A549 (cell line): ENCODE data around the gene PPID. TPM values are rescaled to one million over a fixed set of nuclear protein-coding genes. Genes with fewer than 3 reads are reported as not detected.

Experiments used
- ATAC-seq, 2 experiments: fragments of 200-7000 bp in 1 of 2; fragments of >200 bp in 1 of 2; cut with Nextera tagmentation in 1 of 2; cut with Tn5 transposase in 1 of 2; 3 replicates each; pipeline versions ENCODE4 v1.8.0 to v1.9.1; 2018 to 2020; ENCODE audit warnings: mild to moderate bottlenecking in 1 of 2, moderate library complexity in 1 of 2
- CTCF ChIA-PET: fragments of 300-600 bp; sonication (Branson Sonifier 250); formaldehyde crosslinking; extraction: SDS; loops from one replicate; lab custom pipeline; 2021; ENCODE audit warnings: antibody characterized with exemption, inconsistent platforms; lab: Yijun Ruan, JAX
- POLR2A ChIA-PET: fragments of 350-600 bp; formaldehyde crosslinking; extraction: SDS; loops from one replicate; lab custom pipeline; 2021; ENCODE audit warnings: antibody characterized with exemption, inconsistent platforms; lab: Yijun Ruan, JAX
- DNase-seq, 2 experiments: peaks; one replicate each; pipeline versions ENCODE4 v3.0.0 to v3.0.0-alpha.2; 2011 to 2016; ENCODE audit warnings: low read depth in 1 of 2, low spot score in 1 of 2
- FAIRE-seq: peaks from 2 replicates; lab custom pipeline; 2011; peaks lifted over from hg19 to GRCh38; lab: Jason Lieb, UNC
- H3K27ac ChIP-seq, 2 experiments: fragments of >200 bp; sonication (Bioruptor Twin); formaldehyde crosslinking; 3 replicates each; pipeline ENCODE4 v1.5.1; 2016 to 2017
- H3K4me1 ChIP-seq: fragments of >200 bp; sonication (Bioruptor Twin); formaldehyde crosslinking; 3 replicates; pipeline ENCODE4 v1.6.1; 2016
- H3K4me2 ChIP-seq: fragments of >200 bp; sonication (Bioruptor Twin); formaldehyde crosslinking; 3 replicates; pipeline ENCODE4 v1.6.1; 2016
- H3K4me3 ChIP-seq: fragments of >200 bp; sonication (Bioruptor Twin); formaldehyde crosslinking; 3 replicates; pipeline ENCODE4 v1.5.1; 2016
- H3K9me3 ChIP-seq: fragments of >200 bp; sonication (Bioruptor Twin); formaldehyde crosslinking; 3 replicates; pipeline ENCODE4 v1.6.1; 2016
- CBX8 ChIP-seq: fragments of 200-600 bp; sonication (generic); IDR thresholded peaks from 2 replicates; pipeline ENCODE4 v1.6.1; 2016
- CEBPB ChIP-seq, 2 experiments: fragments of >200 bp in 1 of 2; sonication (Bioruptor Twin) in 1 of 2; formaldehyde crosslinking in 1 of 2; IDR thresholded peaks; 2 replicates each; pipeline ENCODE4 v1.6.1; 2012 to 2016
- CHD2 ChIP-seq: fragments of 150-350 bp; IDR thresholded peaks from 2 replicates; pipeline ENCODE4 v1.6.1; 2014; ENCODE audit warnings: low read length; ENCODE audit not compliant: partially characterized antibody
- CHD4 ChIP-seq: fragments of 200-600 bp; sonication (generic); IDR thresholded peaks from 2 replicates; pipeline ENCODE4 v1.6.1; 2016; ENCODE audit warnings: antibody characterized with exemption, mild to moderate bottlenecking, borderline replicate concordance
- EHMT2 ChIP-seq: fragments of 200-600 bp; sonication (generic); IDR thresholded peaks from 2 replicates; pipeline ENCODE4 v1.6.1; 2016; ENCODE audit warnings: antibody characterized with exemption, low read depth, mild to moderate bottlenecking, moderate library complexity
- ESRRA ChIP-seq: fragments of 150-350 bp; IDR thresholded peaks from 2 replicates; pipeline ENCODE4 v1.6.1; 2014; ENCODE audit warnings: mild to moderate bottlenecking, low read length, borderline replicate concordance
- FOSL2 ChIP-seq, 2 experiments: fragments of 450-650 bp in 1 of 2; fragments of >200 bp in 1 of 2; sonication (Bioruptor Twin) in 1 of 2; formaldehyde crosslinking; IDR thresholded peaks; 2 replicates each; pipeline versions ENCODE4 v1.5.0 to v1.6.1; 2016 to 2020; ENCODE audit warnings: mild to moderate bottlenecking in 1 of 2, moderate library complexity in 1 of 2
- FOXS1 ChIP-seq: fragments of 250-450 bp; sonication (Bioruptor Pico); IDR thresholded peaks from 2 replicates; pipeline ENCODE4 v1.5.0; 2020; ENCODE audit warnings: mild to moderate bottlenecking, moderate library complexity
- HDAC2 ChIP-seq: fragments of 200-600 bp; sonication (generic); IDR thresholded peaks from 2 replicates; pipeline ENCODE4 v1.6.1; 2016
- HOXB13 ChIP-seq: fragments of 250-450 bp; sonication (Bioruptor Pico); IDR thresholded peaks from 2 replicates; pipeline ENCODE4 v1.5.0; 2020; ENCODE audit warnings: low read depth, mild to moderate bottlenecking, moderate library complexity
- HOXB5 ChIP-seq: fragments of 250-450 bp; sonication (Bioruptor Pico); IDR thresholded peaks from 2 replicates; pipeline ENCODE4 v1.5.0; 2020; ENCODE audit warnings: mild to moderate bottlenecking, moderate library complexity
- JUNB ChIP-seq: fragments of >200 bp; sonication (Bioruptor Twin); formaldehyde crosslinking; IDR thresholded peaks from 2 replicates; pipeline ENCODE4 v1.6.1; 2016
- NPAS2 ChIP-seq: fragments of 250-450 bp; sonication (Bioruptor Pico); IDR thresholded peaks from 2 replicates; pipeline ENCODE4 v1.8.0; 2022; ENCODE audit warnings: mild to moderate bottlenecking, moderate library complexity, borderline replicate concordance
- NR3C1 ChIP-seq: fragments of >200 bp; sonication (Bioruptor Twin); formaldehyde crosslinking; IDR thresholded peaks from 3 replicates; pipeline ENCODE4 v1.6.1; 2017
- PHF8 ChIP-seq: fragments of 200-600 bp; sonication (generic); IDR thresholded peaks from 2 replicates; pipeline ENCODE4 v1.6.1; 2016; ENCODE audit warnings: low read depth, mild to moderate bottlenecking, antibody characterized with exemption, moderate library complexity, borderline replicate concordance
- POLR2AphosphoS2 ChIP-seq: conservative IDR thresholded peaks from 2 replicates; pipeline ENCODE4 v1.6.1; 2012; ENCODE audit warnings: low read length, improper control_type of control experiment, inconsistent platforms
- RAD21 ChIP-seq, 2 experiments: fragments of >200 bp in 1 of 2; sonication (Bioruptor Twin) in 1 of 2; formaldehyde crosslinking in 1 of 2; IDR thresholded peaks in 1 of 2; conservative IDR thresholded peaks in 1 of 2; 2 replicates in 1 of 2; 3 replicates in 1 of 2; pipeline ENCODE4 v1.6.1; 2012 to 2018; ENCODE audit warnings: inconsistent platforms in 1 of 2
- RFX5 ChIP-seq: fragments of 450-650 bp; IDR thresholded peaks from 2 replicates; pipeline ENCODE4 v1.7.1; 2014; ENCODE audit warnings: antibody characterized with exemption, mild to moderate bottlenecking, moderate library complexity
- SMC3 ChIP-seq: fragments of >200 bp; sonication (Bioruptor Twin); formaldehyde crosslinking; IDR thresholded peaks from 3 replicates; pipeline ENCODE4 v1.6.1; 2018; ENCODE audit warnings: inconsistent platforms
- SREBF2 ChIP-seq: fragments of 450-650 bp; IDR thresholded peaks from 2 replicates; pipeline ENCODE4 v1.6.1; 2014; ENCODE audit warnings: mild to moderate bottlenecking, moderate library complexity
- WGBS: methylation state at CpG from one replicate; pipeline ENCODE4 v1.1.6; 2017; ENCODE audit errors: missing lambda C conversion rate; 5-methylcytosine and 5-hydroxymethylcytosine counted together
- polyA plus RNA-seq, 4 experiments: library from polyadenylated mRNA; depleted of rRNA in 3 of 4; stranded (reverse); fragments of >200 nt; fragmentation: RNase III in 1 of 4; extraction: RNeasy Plus Mini Kit Qiagen cat#74134 plus additional on column Dnase treatment in 1 of 4; gene quantifications; 2 replicates in 3 of 4; 3 replicates in 1 of 4; pipeline ENCODE4 v1.2.3, GENCODE V29; 2011 to 2017
- TF ChIP-seq, protein P1 (sequence below): fragments of 200-600 bp; sonication (generic); IDR thresholded peaks from 2 replicates; pipeline ENCODE4 v1.6.1; 2016; ENCODE audit warnings: antibody characterized with exemption, mild to moderate bottlenecking, moderate library complexity
- TF ChIP-seq, protein P2 (sequence below): fragments of >200 bp; sonication (Bioruptor Twin); formaldehyde crosslinking; IDR thresholded peaks from 3 replicates; pipeline ENCODE4 v1.5.1; 2016
- TF ChIP-seq, protein P3 (sequence below): fragments of >200 bp; sonication (Bioruptor Twin); formaldehyde crosslinking; IDR thresholded peaks from 3 replicates; pipeline ENCODE4 v1.6.1; 2016

Gene PPID
- polyA plus RNA-seq, 2 of the 4 experiments (the other 2 are of a cell fraction): 30.7 to 44.1 TPM

DNA sequence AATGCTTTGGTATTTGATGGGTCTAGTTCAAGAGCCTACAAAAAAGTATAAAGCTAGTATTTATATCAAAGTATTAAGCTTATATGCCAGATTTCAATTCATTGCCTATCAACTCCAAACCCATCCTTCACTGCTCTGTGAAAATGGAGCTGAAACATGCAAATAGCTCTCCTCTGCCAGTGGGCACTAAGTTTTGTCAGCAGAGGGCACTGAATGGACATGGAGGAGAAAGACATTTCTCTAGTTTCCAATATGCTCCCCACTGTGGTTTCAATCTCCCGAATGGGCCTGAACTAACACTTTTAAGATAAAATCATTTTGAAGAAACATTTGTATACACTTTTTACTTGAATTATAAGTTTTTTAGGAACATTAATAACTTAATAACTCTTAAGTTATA is 12.4 kb downstream of the PPID start:
- H3K4me1 ChIP-seq: no peaks in the 10 kb centered on the region
- DNase-seq (peak in 1 of 2 experiments; percentile 11), FAIRE-seq (no peak), ATAC-seq (peak; percentile 49 to 50; a peak in 1 of 6 replicates)
- ChIA-PET POLR2A (no interaction called here), CTCF (interaction anchor here (0.6 to 1.1 kb wide), 5 partner anchors 9 to 622 kb away, joined by 3 to 4 read pairs (median 3); no protein-coding TSS in a partner anchor)
- H3K4me2 ChIP-seq: no peak overlapping the region
- 82% methylated on average over 1 of the region's 1 CpG for WGBS
- TF ChIP-seq RFX5 (no peak), RAD21 (conservative IDR thresholded peaks at IDR 0.05 in 1 of 2, IDR thresholded peaks at IDR 0.05 in 1 of 2) (peak; percentile 21 to 41; a peak in 2 of 5 replicates)
- no peak overlapping the region for H3K4me3 ChIP-seq
- no peak overlapping the region for H3K27ac ChIP-seq
- no peaks in the 10 kb centered on the region for H3K9me3 ChIP-seq

DNA sequence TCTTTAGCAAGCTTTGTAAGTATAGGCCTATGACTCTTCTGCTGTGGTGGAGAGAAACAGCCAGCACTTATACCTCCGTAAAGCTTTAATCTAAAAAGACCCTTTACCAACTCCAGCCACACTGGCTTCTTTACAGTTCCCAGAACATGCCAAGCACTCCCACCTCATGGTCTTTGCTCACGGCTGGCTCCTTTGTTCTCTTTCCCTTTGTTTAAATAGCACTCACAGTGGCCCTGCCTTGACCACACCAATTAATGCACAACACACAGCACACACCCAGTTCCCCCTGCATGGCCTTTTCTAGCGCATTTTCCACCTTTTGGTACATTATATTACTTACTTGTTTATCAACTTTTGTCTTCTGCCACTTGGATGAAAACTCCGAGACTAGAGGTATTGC is 18.9 kb downstream of the PPID start:
- 96% methylated on average over 4 of the region's 4 CpGs for WGBS
- Histone ChIP-seq H3K9me3 (no peaks in the 10 kb centered on the region), H3K4me3 (no peak overlapping the region), H3K4me2 (no peak overlapping the region), H3K27ac (no peak overlapping the region), H3K4me1 (no peaks in the 10 kb centered on the region)
- ATAC-seq (no peak), DNase-seq (no peak), FAIRE-seq (no peak)
- POLR2A ChIA-PET: no interaction called here
- CTCF ChIA-PET: no interaction called here
- TF ChIP-seq SREBF2: no peak
- TF ChIP-seq CHD2: no peak
- TF ChIP-seq ESRRA: no peak
- TF ChIP-seq PHF8: no peak
- TF ChIP-seq CHD4: no peak
- TF ChIP-seq CEBPB (IDR thresholded peaks at IDR 0.05): no peak
- TF ChIP-seq CBX8: no peak
- TF ChIP-seq POLR2AphosphoS2: no peak
- TF ChIP-seq, protein P1, sequence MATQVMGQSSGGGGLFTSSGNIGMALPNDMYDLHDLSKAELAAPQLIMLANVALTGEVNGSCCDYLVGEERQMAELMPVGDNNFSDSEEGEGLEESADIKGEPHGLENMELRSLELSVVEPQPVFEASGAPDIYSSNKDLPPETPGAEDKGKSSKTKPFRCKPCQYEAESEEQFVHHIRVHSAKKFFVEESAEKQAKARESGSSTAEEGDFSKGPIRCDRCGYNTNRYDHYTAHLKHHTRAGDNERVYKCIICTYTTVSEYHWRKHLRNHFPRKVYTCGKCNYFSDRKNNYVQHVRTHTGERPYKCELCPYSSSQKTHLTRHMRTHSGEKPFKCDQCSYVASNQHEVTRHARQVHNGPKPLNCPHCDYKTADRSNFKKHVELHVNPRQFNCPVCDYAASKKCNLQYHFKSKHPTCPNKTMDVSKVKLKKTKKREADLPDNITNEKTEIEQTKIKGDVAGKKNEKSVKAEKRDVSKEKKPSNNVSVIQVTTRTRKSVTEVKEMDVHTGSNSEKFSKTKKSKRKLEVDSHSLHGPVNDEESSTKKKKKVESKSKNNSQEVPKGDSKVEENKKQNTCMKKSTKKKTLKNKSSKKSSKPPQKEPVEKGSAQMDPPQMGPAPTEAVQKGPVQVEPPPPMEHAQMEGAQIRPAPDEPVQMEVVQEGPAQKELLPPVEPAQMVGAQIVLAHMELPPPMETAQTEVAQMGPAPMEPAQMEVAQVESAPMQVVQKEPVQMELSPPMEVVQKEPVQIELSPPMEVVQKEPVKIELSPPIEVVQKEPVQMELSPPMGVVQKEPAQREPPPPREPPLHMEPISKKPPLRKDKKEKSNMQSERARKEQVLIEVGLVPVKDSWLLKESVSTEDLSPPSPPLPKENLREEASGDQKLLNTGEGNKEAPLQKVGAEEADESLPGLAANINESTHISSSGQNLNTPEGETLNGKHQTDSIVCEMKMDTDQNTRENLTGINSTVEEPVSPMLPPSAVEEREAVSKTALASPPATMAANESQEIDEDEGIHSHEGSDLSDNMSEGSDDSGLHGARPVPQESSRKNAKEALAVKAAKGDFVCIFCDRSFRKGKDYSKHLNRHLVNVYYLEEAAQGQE: no peak
- no peak for TF ChIP-seq HOXB5 (CRISPR knock-in tag)
- TF ChIP-seq NR3C1: no peak
- TF ChIP-seq NPAS2 (CRISPR knock-in tag): no peak
- TF ChIP-seq SMC3: no peak
- no peak for TF ChIP-seq JUNB
- TF ChIP-seq FOXS1: no peak
- TF ChIP-seq HDAC2: no peak

DNA sequence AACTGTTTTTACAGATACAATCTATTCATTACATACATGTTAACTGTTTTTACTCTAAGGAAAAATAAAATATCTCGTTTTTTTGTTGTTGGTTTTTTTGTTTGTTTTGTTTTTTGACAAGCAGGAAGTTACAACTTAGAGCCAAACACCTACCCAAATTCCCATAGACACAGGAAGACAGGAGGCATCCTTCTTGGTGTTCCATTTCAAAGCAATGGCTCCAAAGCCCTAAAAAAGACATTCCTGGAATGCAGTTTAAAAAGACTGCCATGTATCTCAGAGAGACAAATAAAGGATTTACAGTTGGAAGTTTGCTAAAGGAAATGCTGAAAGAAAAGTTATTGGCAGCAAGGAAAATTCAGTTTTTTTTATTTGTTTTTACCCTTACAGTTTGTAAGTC is 34.4 kb downstream of the PPID start:
- Histone ChIP-seq H3K4me2 (no peak overlapping the region), H3K9me3 (no peaks in the 10 kb centered on the region), H3K27ac (no peak overlapping the region), H3K4me1 (no peaks in the 10 kb centered on the region), H3K4me3 (no peak overlapping the region)
- DNase-seq (no peak), FAIRE-seq (no peak), ATAC-seq (no peak)
- 25% methylated on average over 1 of the region's 1 CpG for WGBS
- ChIA-PET POLR2A (no interaction called here), CTCF (no interaction called here)
- TF ChIP-seq, protein P2, sequence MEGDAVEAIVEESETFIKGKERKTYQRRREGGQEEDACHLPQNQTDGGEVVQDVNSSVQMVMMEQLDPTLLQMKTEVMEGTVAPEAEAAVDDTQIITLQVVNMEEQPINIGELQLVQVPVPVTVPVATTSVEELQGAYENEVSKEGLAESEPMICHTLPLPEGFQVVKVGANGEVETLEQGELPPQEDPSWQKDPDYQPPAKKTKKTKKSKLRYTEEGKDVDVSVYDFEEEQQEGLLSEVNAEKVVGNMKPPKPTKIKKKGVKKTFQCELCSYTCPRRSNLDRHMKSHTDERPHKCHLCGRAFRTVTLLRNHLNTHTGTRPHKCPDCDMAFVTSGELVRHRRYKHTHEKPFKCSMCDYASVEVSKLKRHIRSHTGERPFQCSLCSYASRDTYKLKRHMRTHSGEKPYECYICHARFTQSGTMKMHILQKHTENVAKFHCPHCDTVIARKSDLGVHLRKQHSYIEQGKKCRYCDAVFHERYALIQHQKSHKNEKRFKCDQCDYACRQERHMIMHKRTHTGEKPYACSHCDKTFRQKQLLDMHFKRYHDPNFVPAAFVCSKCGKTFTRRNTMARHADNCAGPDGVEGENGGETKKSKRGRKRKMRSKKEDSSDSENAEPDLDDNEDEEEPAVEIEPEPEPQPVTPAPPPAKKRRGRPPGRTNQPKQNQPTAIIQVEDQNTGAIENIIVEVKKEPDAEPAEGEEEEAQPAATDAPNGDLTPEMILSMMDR: no peak
- TF ChIP-seq FOSL2 (IDR thresholded peaks at IDR 0.05): no peak
- TF ChIP-seq FOSL2 (CRISPR knock-in tag; IDR thresholded peaks at IDR 0.05): no peak
- TF ChIP-seq RAD21 (conservative IDR thresholded peaks at IDR 0.05 in 1 of 2, IDR thresholded peaks at IDR 0.05 in 1 of 2): no peak
- no peak for TF ChIP-seq EHMT2
- no peak for TF ChIP-seq HOXB13 (CRISPR knock-in tag)
- TF ChIP-seq, protein P3, sequence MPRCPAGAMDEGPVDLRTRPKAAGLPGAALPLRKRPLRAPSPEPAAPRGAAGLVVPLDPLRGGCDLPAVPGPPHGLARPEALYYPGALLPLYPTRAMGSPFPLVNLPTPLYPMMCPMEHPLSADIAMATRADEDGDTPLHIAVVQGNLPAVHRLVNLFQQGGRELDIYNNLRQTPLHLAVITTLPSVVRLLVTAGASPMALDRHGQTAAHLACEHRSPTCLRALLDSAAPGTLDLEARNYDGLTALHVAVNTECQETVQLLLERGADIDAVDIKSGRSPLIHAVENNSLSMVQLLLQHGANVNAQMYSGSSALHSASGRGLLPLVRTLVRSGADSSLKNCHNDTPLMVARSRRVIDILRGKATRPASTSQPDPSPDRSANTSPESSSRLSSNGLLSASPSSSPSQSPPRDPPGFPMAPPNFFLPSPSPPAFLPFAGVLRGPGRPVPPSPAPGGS: no peak
- TF ChIP-seq HDAC2: no peak
